GM12878 (cell line): ENCODE data around the gene PRSS33.

Source experiments
- GABPA ChIP-seq: IDR thresholded peaks from 2 replicates; pipeline ENCODE4 v1.6.1; 2014; ENCODE audit warnings: antibody characterized with exemption, low read depth, mild to moderate bottlenecking, inconsistent platforms
- IKZF2 ChIP-seq, 2 experiments: fragments of 450-650 bp; IDR thresholded peaks; 2 replicates each; pipeline ENCODE4 v1.6.1; 2017; ENCODE audit warnings: mild to moderate bottlenecking in 2 of 2, moderate library complexity in 2 of 2
- RAD21 ChIP-seq: IDR thresholded peaks from 2 replicates; pipeline ENCODE4 v1.6.1; 2011; ENCODE audit warnings: mild to moderate bottlenecking, low read depth, low read length, moderate library complexity; ENCODE audit not compliant: insufficient read depth
- SREBF2 ChIP-seq: IDR thresholded peaks from 2 replicates; pipeline ENCODE4 v1.6.1; 2012; ENCODE audit warnings: mild to moderate bottlenecking, low read length
- TF ChIP-seq, protein P1 (sequence below): IDR thresholded peaks from 2 replicates; pipeline ENCODE4 v1.6.1; 2011; ENCODE audit warnings: low read depth, low read length, improper control_type of control experiment, borderline replicate concordance
- TF ChIP-seq, protein P2 (sequence below), 3 experiments: IDR thresholded peaks in 2 of 3; conservative IDR thresholded peaks in 1 of 3; 2 replicates each; pipeline ENCODE4 v1.5.1; 2011; ENCODE audit warnings: low read depth in 3 of 3, low read length in 3 of 3, mild to moderate bottlenecking in 3 of 3, control low read depth in 2 of 3, moderate library complexity in 2 of 3, inconsistent platforms in 1 of 3, mixed read lengths in 1 of 3; ENCODE audit not compliant: control insufficient read depth in 2 of 3, insufficient read depth in 1 of 3; ENCODE audit errors: extremely low read depth in 1 of 3

DNA sequence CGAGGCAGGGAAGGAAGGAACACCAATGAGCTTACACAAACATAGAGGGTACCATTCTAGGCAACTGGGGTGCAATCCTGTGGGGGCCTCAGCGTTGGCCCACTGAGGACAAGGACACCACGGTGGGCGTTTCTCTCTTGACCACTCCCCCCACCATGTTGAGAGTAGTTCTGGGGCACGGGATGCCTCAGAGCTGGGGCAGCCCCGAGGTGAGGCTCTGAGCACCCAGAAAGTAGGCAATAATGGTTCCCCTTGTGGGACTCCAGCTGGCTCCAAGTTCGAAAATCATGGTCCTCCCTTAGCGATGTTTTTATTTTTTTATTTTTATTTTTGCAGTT, 34.8 kb upstream of the PRSS33 start:
- TF ChIP-seq, protein P1, sequence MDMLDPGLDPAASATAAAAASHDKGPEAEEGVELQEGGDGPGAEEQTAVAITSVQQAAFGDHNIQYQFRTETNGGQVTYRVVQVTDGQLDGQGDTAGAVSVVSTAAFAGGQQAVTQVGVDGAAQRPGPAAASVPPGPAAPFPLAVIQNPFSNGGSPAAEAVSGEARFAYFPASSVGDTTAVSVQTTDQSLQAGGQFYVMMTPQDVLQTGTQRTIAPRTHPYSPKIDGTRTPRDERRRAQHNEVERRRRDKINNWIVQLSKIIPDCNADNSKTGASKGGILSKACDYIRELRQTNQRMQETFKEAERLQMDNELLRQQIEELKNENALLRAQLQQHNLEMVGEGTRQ, result no peak
- TF ChIP-seq, protein P2, sequence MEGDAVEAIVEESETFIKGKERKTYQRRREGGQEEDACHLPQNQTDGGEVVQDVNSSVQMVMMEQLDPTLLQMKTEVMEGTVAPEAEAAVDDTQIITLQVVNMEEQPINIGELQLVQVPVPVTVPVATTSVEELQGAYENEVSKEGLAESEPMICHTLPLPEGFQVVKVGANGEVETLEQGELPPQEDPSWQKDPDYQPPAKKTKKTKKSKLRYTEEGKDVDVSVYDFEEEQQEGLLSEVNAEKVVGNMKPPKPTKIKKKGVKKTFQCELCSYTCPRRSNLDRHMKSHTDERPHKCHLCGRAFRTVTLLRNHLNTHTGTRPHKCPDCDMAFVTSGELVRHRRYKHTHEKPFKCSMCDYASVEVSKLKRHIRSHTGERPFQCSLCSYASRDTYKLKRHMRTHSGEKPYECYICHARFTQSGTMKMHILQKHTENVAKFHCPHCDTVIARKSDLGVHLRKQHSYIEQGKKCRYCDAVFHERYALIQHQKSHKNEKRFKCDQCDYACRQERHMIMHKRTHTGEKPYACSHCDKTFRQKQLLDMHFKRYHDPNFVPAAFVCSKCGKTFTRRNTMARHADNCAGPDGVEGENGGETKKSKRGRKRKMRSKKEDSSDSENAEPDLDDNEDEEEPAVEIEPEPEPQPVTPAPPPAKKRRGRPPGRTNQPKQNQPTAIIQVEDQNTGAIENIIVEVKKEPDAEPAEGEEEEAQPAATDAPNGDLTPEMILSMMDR (IDR thresholded peaks at IDR 0.05 in 2 of 3, conservative IDR thresholded peaks at IDR 0.05 in 1 of 3; ENCODE audit: control insufficient read depth in 2 of 3, extremely low read depth in 1 of 3, insufficient read depth in 1 of 3, low read depth in 3 of 3, low read length in 3 of 3), result no peak
- TF ChIP-seq SREBF2 (no peak), GABPA (no peak), RAD21 (no peak), IKZF2 (IDR thresholded peaks at IDR 0.05) (no peak)
